Right ventricle myocardium superior (tissue), 1 donor: ENCODE data around the gene ARL2. TPM values are rescaled to one million over a fixed set of nuclear protein-coding genes. Genes with fewer than 3 reads are reported as not detected.
"Not testable (repeated sequence)": the region's sequence is repeated elsewhere in the genome, so short reads cannot be mapped to it uniquely, and the experiment has no call there.

Experiments used
- ATAC-seq: fragments of 200-7000 bp; cut with Tn5 transposase; one replicate; pipeline ENCODE4 v1.9.1; 2020; ENCODE audit warnings: mild to moderate bottlenecking; ENCODE audit not compliant: poor library complexity
- DNase-seq: peaks from one replicate; pipeline ENCODE4 v3.0.0-alpha.2; 2020
- intact Hi-C: fragments of 100-400 bp; cut with DNase I; formaldehyde crosslinking; loops from one replicate; pipeline ENCODE4 v1.11.2; 2022
- long read RNA-seq: library from polyadenylated mRNA; unstranded; transcript quantifications from one replicate; pipeline ENCODE4 v2.0.0, GENCODE V29; 2021
- total RNA-seq: library from RNA; stranded (reverse); fragmentation: NEBNext Ultra II Directional; extraction: Animal tissue kit (Norgen Biotek cat#: 25700); gene quantifications from one replicate; pipeline ENCODE4 v1.2.1, GENCODE V29; 2021
- donor health status: DM: no; HTN: yes; CAD: no; lungs with severe emphysema.

The ARL2 gene
- total RNA-seq = 126 TPM
- long read RNA-seq, transcript ARL2-201 (5 exons, 979 nt) = major isoform, 168 of 178 reads
- long read RNA-seq, partial matches to known transcripts = 1 of 178 reads
- long read RNA-seq, other reads (novel, unspliced or antisense) = 0 of 178 reads

- intact Hi-C loops = loop anchor here (10.0 kb wide), 1 partner anchor 169 kb away; the partner anchor contains the start of gene CDC42BPG
- ATAC-seq = peak; percentile 97
- peak; percentile 96 for DNase-seq
Measured at GRCh38 chr11:65013888-65014725, at the start of gene ARL2. ARL2 (plus strand) TSS chr11:65014160; CDS start chr11:65014208, 48 bp downstream.

GRCh38 chr11:64967375-64967774 is 46.6 kb upstream of the ARL2 start:
- ATAC-seq = no peak
- DNase-seq = no peak
- intact Hi-C loops = no loop called here

- DNase-seq (no peak), ATAC-seq (no peak)
- intact Hi-C loops = no loop called here
Measured at GRCh38 chr11:64969209-64969608, 44.8 kb upstream of the ARL2 start.

GRCh38 chr11:64970731-64971151 is 43.2 kb upstream of the ARL2 start:
- DNase-seq (no peak), ATAC-seq (no peak)
- intact Hi-C loops = no loop called here

- peak; percentile 94 for DNase-seq
- intact Hi-C loops = no loop called here
- ATAC-seq = peak; percentile 96
Measured at GRCh38 chr11:64971421-64972233, 42.3 kb upstream of the ARL2 start, which contains the start of gene MAJIN. MAJIN (minus strand) TSS chr11:64972108; CDS start chr11:64959405, 12,703 bp downstream.

- intact Hi-C loops = no loop called here
- no peak for ATAC-seq
- no peak for DNase-seq
Measured at GRCh38 chr11:64974124-64974523, 39.8 kb upstream of the ARL2 start.

GRCh38 chr11:64976651-64977050 is 37.3 kb upstream of the ARL2 start:
- ATAC-seq = no peak
- intact Hi-C loops = no loop called here
- DNase-seq = no peak

GRCh38 chr11:64983339-64983738 is 30.6 kb upstream of the ARL2 start:
- intact Hi-C loops, ATAC-seq, DNase-seq: not testable (repeated sequence)

GRCh38 chr11:64987998-64988854 is 25.7 kb upstream of the ARL2 start:
- no peak for DNase-seq
- intact Hi-C loops = no loop called here
- no peak for ATAC-seq

- peak; percentile 47 for DNase-seq
- peak; percentile 29 for ATAC-seq
- intact Hi-C loops = no loop called here
Measured at GRCh38 chr11:64989416-64989815, 24.5 kb upstream of the ARL2 start.

- intact Hi-C loops = no loop called here
- ATAC-seq (peak; percentile 81), DNase-seq (peak; percentile 75)
Measured at GRCh38 chr11:64990222-64990923, 23.6 kb upstream of the ARL2 start.

- DNase-seq (no peak), ATAC-seq (no peak)
- intact Hi-C loops = no loop called here
Measured at GRCh38 chr11:64994318-64994717, 19.6 kb upstream of the ARL2 start.

- ATAC-seq (peak; percentile 29), DNase-seq (no peak)
- intact Hi-C loops = no loop called here
Measured at GRCh38 chr11:64996327-64996709, 17.6 kb upstream of the ARL2 start.

GRCh38 chr11:64996710-64997380 is 17.1 kb upstream of the ARL2 start, which contains the start of gene BATF2:
BATF2 (minus strand) TSS chr11:64996971; CDS start chr11:64996914, 57 bp downstream.
- intact Hi-C loops = no loop called here
- peak; percentile 79 for DNase-seq
- peak; percentile 86 for ATAC-seq

- no peak for DNase-seq
- no peak for ATAC-seq
- intact Hi-C loops = no loop called here
Measured at GRCh38 chr11:64998141-64998540, 15.8 kb upstream of the ARL2 start.

- DNase-seq = no peak
- intact Hi-C loops = no loop called here
- peak; percentile 38 for ATAC-seq
Measured at GRCh38 chr11:64998690-64999431, 15.1 kb upstream of the ARL2 start.

- ATAC-seq = no peak
- intact Hi-C loops = no loop called here
- no peak for DNase-seq
Measured at GRCh38 chr11:64999478-64999877, 14.5 kb upstream of the ARL2 start.
